ENCODE measurements around the gene PLEKHA6. TPM values are rescaled to one million over a fixed set of nuclear protein-coding genes. Genes with fewer than 3 reads are reported as not detected.

The PLEKHA6 gene
- total and polyA plus RNA-seq, 4 donors: 17.1 to 33.2 (median 26.6) TPM

GRCh38 chr1:204321051-204321450 lies 38.7 kb downstream of the PLEKHA6 start:
- no CpG with 5 or more reads among the region's 2 CpGs for WGBS (ENCODE audit: insufficient coverage)
- Histone ChIP-seq H3K27me3 (ENCODE audit: control insufficient read depth, insufficient read depth, low read length) (no peaks in the 10 kb centered on the region), H3K9me3 (ENCODE audit: control insufficient read depth, insufficient read depth, low read length) (no peaks in the 10 kb centered on the region), H3K4me1 (ENCODE audit: control insufficient read depth, insufficient read depth, low read length) (peaks cover 25% of the 10 kb centered on the region), H3K27ac (ENCODE audit: low read depth, low read length) (no peak overlapping the region), H3K36me3 (ENCODE audit: control insufficient read depth, insufficient read depth, low read length) (peaks cover 2% of the 10 kb centered on the region), H3K4me3 (ENCODE audit: low read depth, low read length) (no peak overlapping the region)
- no peak for DNase-seq (ENCODE audit: low read depth in 4 of 6, low spot score in 6 of 6)

- no peak overlapping the region for H3K27ac ChIP-seq (ENCODE audit: low read depth, low read length)
- no peaks in the 10 kb centered on the region for H3K27me3 ChIP-seq (ENCODE audit: control insufficient read depth, insufficient read depth, low read length)
- no peak overlapping the region for H3K4me3 ChIP-seq (ENCODE audit: low read depth, low read length)
- H3K9me3 ChIP-seq (ENCODE audit: control insufficient read depth, insufficient read depth, low read length): no peaks in the 10 kb centered on the region
- peaks cover 2% of the 10 kb centered on the region for H3K36me3 ChIP-seq (ENCODE audit: control insufficient read depth, insufficient read depth, low read length)
- WGBS (ENCODE audit: insufficient coverage): 90% methylated on average over 2 of the region's 5 CpGs
- H3K4me1 ChIP-seq (ENCODE audit: control insufficient read depth, insufficient read depth, low read length): peaks cover 23% of the 10 kb centered on the region
- DNase-seq (ENCODE audit: low read depth in 4 of 6, low spot score in 6 of 6): no peak
These were observed 39.3 kb downstream of the PLEKHA6 start for GRCh38 chr1:204320382-204320804.

- no peak for DNase-seq (ENCODE audit: low read depth in 4 of 6, low spot score in 6 of 6)
These were observed 40.3 kb downstream of the PLEKHA6 start for GRCh38 chr1:204319462-204319861.

GRCh38 chr1:204319027-204319426 lies 40.7 kb downstream of the PLEKHA6 start:
- DNase-seq (ENCODE audit: low read depth in 4 of 6, low spot score in 6 of 6): no peak
- H3K4me3 ChIP-seq (ENCODE audit: low read depth, low read length): no peak overlapping the region
- peaks cover 2% of the 10 kb centered on the region for H3K36me3 ChIP-seq (ENCODE audit: control insufficient read depth, insufficient read depth, low read length)
- H3K27me3 ChIP-seq (ENCODE audit: control insufficient read depth, insufficient read depth, low read length): no peaks in the 10 kb centered on the region
- H3K9me3 ChIP-seq (ENCODE audit: control insufficient read depth, insufficient read depth, low read length): no peaks in the 10 kb centered on the region
- H3K4me1 ChIP-seq (ENCODE audit: control insufficient read depth, insufficient read depth, low read length): peaks cover 27% of the 10 kb centered on the region
- 90% methylated on average over 2 of the region's 5 CpGs for WGBS (ENCODE audit: insufficient coverage)
- H3K27ac ChIP-seq (ENCODE audit: low read depth, low read length): no peak overlapping the region

More at GRCh38 chr1:204319462-204319861, 40.3 kb downstream of the PLEKHA6 start:
- Histone ChIP-seq H3K4me3 (ENCODE audit: low read depth, low read length) (no peak overlapping the region), H3K27ac (ENCODE audit: low read depth, low read length) (no peak overlapping the region), H3K9me3 (ENCODE audit: control insufficient read depth, insufficient read depth, low read length) (no peaks in the 10 kb centered on the region), H3K4me1 (ENCODE audit: control insufficient read depth, insufficient read depth, low read length) (peaks cover 27% of the 10 kb centered on the region), H3K27me3 (ENCODE audit: control insufficient read depth, insufficient read depth, low read length) (no peaks in the 10 kb centered on the region), H3K36me3 (ENCODE audit: control insufficient read depth, insufficient read depth, low read length) (peaks cover 2% of the 10 kb centered on the region)
- 100% methylated on average over 4 of the region's 6 CpGs for WGBS (ENCODE audit: insufficient coverage)

- WGBS (ENCODE audit: insufficient coverage): 93% methylated on average over 5 of the region's 5 CpGs
- Histone ChIP-seq H3K4me3 (ENCODE audit: low read depth, low read length) (no peak overlapping the region), H3K4me1 (ENCODE audit: control insufficient read depth, insufficient read depth, low read length) (peaks cover 27% of the 10 kb centered on the region), H3K9me3 (ENCODE audit: control insufficient read depth, insufficient read depth, low read length) (no peaks in the 10 kb centered on the region), H3K27me3 (ENCODE audit: control insufficient read depth, insufficient read depth, low read length) (no peaks in the 10 kb centered on the region), H3K27ac (ENCODE audit: low read depth, low read length) (no peak overlapping the region), H3K36me3 (ENCODE audit: control insufficient read depth, insufficient read depth, low read length) (peaks cover 2% of the 10 kb centered on the region)
- no peak for DNase-seq (ENCODE audit: low read depth in 4 of 6, low spot score in 6 of 6)
These were observed 41.4 kb downstream of the PLEKHA6 start for GRCh38 chr1:204318324-204318723.

- H3K27ac ChIP-seq (ENCODE audit: low read depth, low read length): no peak overlapping the region
- DNase-seq (ENCODE audit: low read depth in 4 of 6, low spot score in 6 of 6): no peak
- peaks cover 2% of the 10 kb centered on the region for H3K36me3 ChIP-seq (ENCODE audit: control insufficient read depth, insufficient read depth, low read length)
- 84% methylated on average over 5 of the region's 5 CpGs for WGBS (ENCODE audit: insufficient coverage)
- peaks cover 23% of the 10 kb centered on the region for H3K4me1 ChIP-seq (ENCODE audit: control insufficient read depth, insufficient read depth, low read length)
- no peaks in the 10 kb centered on the region for H3K9me3 ChIP-seq (ENCODE audit: control insufficient read depth, insufficient read depth, low read length)
- no peaks in the 10 kb centered on the region for H3K27me3 ChIP-seq (ENCODE audit: control insufficient read depth, insufficient read depth, low read length)
- H3K4me3 ChIP-seq (ENCODE audit: low read depth, low read length): no peak overlapping the region
These were observed 42.6 kb downstream of the PLEKHA6 start for GRCh38 chr1:204317170-204317569.

- DNase-seq (ENCODE audit: low read depth in 4 of 6, low spot score in 6 of 6): no peak
- Histone ChIP-seq H3K4me1 (ENCODE audit: control insufficient read depth, insufficient read depth, low read length) (peaks cover 15% of the 10 kb centered on the region), H3K27me3 (ENCODE audit: control insufficient read depth, insufficient read depth, low read length) (no peaks in the 10 kb centered on the region), H3K4me3 (ENCODE audit: low read depth, low read length) (no peak overlapping the region), H3K27ac (ENCODE audit: low read depth, low read length) (no peak overlapping the region), H3K9me3 (ENCODE audit: control insufficient read depth, insufficient read depth, low read length) (no peaks in the 10 kb centered on the region), H3K36me3 (ENCODE audit: control insufficient read depth, insufficient read depth, low read length) (peaks cover 2% of the 10 kb centered on the region)
- 83% methylated on average over 3 of the region's 6 CpGs for WGBS (ENCODE audit: insufficient coverage)
These were observed 43.6 kb downstream of the PLEKHA6 start for GRCh38 chr1:204316164-204316563.

- WGBS (ENCODE audit: insufficient coverage): 79% methylated on average over 8 of the region's 12 CpGs
- H3K27ac ChIP-seq (ENCODE audit: low read depth, low read length): no peak overlapping the region
These were observed 44.7 kb downstream of the PLEKHA6 start for GRCh38 chr1:204314893-204315658.

GRCh38 chr1:204314171-204314892 lies 45.4 kb downstream of the PLEKHA6 start:
- no peak overlapping the region for H3K27ac ChIP-seq (ENCODE audit: low read depth, low read length)
- no peak for DNase-seq (ENCODE audit: low read depth in 4 of 6, low spot score in 6 of 6)
- H3K36me3 ChIP-seq (ENCODE audit: control insufficient read depth, insufficient read depth, low read length): peaks cover 2% of the 10 kb centered on the region
- 55% methylated on average over 3 of the region's 7 CpGs for WGBS (ENCODE audit: insufficient coverage)
- no peak overlapping the region for H3K4me3 ChIP-seq (ENCODE audit: low read depth, low read length)
- no peaks in the 10 kb centered on the region for H3K9me3 ChIP-seq (ENCODE audit: control insufficient read depth, insufficient read depth, low read length)
- H3K27me3 ChIP-seq (ENCODE audit: control insufficient read depth, insufficient read depth, low read length): no peaks in the 10 kb centered on the region
- H3K4me1 ChIP-seq (ENCODE audit: control insufficient read depth, insufficient read depth, low read length): peaks cover 4% of the 10 kb centered on the region

More at GRCh38 chr1:204314893-204315658, 44.7 kb downstream of the PLEKHA6 start:
- no peak overlapping the region for H3K4me3 ChIP-seq (ENCODE audit: low read depth, low read length)
- H3K27me3 ChIP-seq (ENCODE audit: control insufficient read depth, insufficient read depth, low read length): no peaks in the 10 kb centered on the region
- H3K4me1 ChIP-seq (ENCODE audit: control insufficient read depth, insufficient read depth, low read length): peaks cover 4% of the 10 kb centered on the region
- DNase-seq (ENCODE audit: low read depth in 4 of 6, low spot score in 6 of 6): no peak
- no peaks in the 10 kb centered on the region for H3K9me3 ChIP-seq (ENCODE audit: control insufficient read depth, insufficient read depth, low read length)
- H3K36me3 ChIP-seq (ENCODE audit: control insufficient read depth, insufficient read depth, low read length): peaks cover 2% of the 10 kb centered on the region

Data from spinal cord (tissue), 10 donors.